NCI-H2171 treated with DMSO at 0.1 percent for 48 hours (cell line): ENCODE measurements around the gene KIAA1671.

ENCODE experiments used
- DNase-seq: peaks from one replicate; lab custom pipeline; 2025; lab: John Stamatoyannopoulos, UW

Gene KIAA1671

GRCh38 chr22:25114369-25115362 lies 162.2 kb downstream of the KIAA1671 start:
- no peak for DNase-seq

GRCh38 chr22:25119609-25120008 lies 167.1 kb downstream of the KIAA1671 start:
- DNase-seq, result no peak

- peak; percentile 69 for DNase-seq
Measured at GRCh38 chr22:25120093-25120561, 167.6 kb downstream of the KIAA1671 start.

GRCh38 chr22:25120761-25121212 lies 168.3 kb downstream of the KIAA1671 start:
- no peak for DNase-seq

GRCh38 chr22:25122136-25122764 lies 169.7 kb downstream of the KIAA1671 start:
- no peak for DNase-seq

GRCh38 chr22:25123677-25124076 lies 171.2 kb downstream of the KIAA1671 start:
- DNase-seq, result no peak

- no peak for DNase-seq
Measured at GRCh38 chr22:25125693-25126357, 173.3 kb downstream of the KIAA1671 start.

GRCh38 chr22:25126510-25126909 lies 174.0 kb downstream of the KIAA1671 start:
- no peak for DNase-seq

- DNase-seq, result no peak
Measured at GRCh38 chr22:25127318-25127717, 174.8 kb downstream of the KIAA1671 start.

- no peak for DNase-seq
Measured at GRCh38 chr22:25130462-25130861, 177.9 kb downstream of the KIAA1671 start.

GRCh38 chr22:25131198-25131887 lies 178.8 kb downstream of the KIAA1671 start:
- no peak for DNase-seq

- DNase-seq, result no peak
Measured at GRCh38 chr22:25134028-25134427, 181.5 kb downstream of the KIAA1671 start.

- no peak for DNase-seq
Measured at GRCh38 chr22:25134451-25134850, 181.9 kb downstream of the KIAA1671 start.

- no peak for DNase-seq
Measured at GRCh38 chr22:25136953-25137576, 184.5 kb downstream of the KIAA1671 start.

GRCh38 chr22:25137577-25138525 lies 185.3 kb downstream of the KIAA1671 start:
- no peak for DNase-seq

- DNase-seq, result peak; percentile 65
Measured at GRCh38 chr22:25139062-25139461, 186.5 kb downstream of the KIAA1671 start.

GRCh38 chr22:25142102-25142501 lies 189.6 kb downstream of the KIAA1671 start:
- DNase-seq, result no peak

- DNase-seq, result peak; percentile 79
Measured at GRCh38 chr22:25143156-25144076, 190.9 kb downstream of the KIAA1671 start.

- no peak for DNase-seq
Measured at GRCh38 chr22:25144522-25144921, 192.0 kb downstream of the KIAA1671 start.
